ENCODE data around the gene GKN2. TPM values are rescaled to one million over a fixed set of nuclear protein-coding genes. Genes with fewer than 3 reads are reported as not detected.

Gene GKN2, protein sequence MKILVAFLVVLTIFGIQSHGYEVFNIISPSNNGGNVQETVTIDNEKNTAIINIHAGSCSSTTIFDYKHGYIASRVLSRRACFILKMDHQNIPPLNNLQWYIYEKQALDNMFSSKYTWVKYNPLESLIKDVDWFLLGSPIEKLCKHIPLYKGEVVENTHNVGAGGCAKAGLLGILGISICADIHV
- total RNA-seq (2021) (not detected in 2 replicates), Bru-seq, nascent RNA (not detected), BruChase-seq, experiment 1, labeled RNA remaining after a 2-hour chase (not detected), BruChase-seq, experiment 2, labeled RNA remaining after a 6-hour chase (not detected)
- long read RNA-seq, result 0 reads

GRCh38 chr2:68952887-68953521 is at the start of gene GKN2:
Gene GKN2 (minus strand): TSS chr2:68952893. CDS start chr2:68952861, 32 bp downstream.
- CTCF ChIA-PET, result interaction anchor here (0.7 to 0.9 kb wide), 2 partner anchors 25 to 97 kb away, joined by 3 to 4 read pairs; no protein-coding TSS in a partner anchor
- Histone ChIP-seq H3K27me3 (ENCODE audit: insufficient read depth, low read depth) (no peaks in the 10 kb centered on the region), H3K4me1 (replicated peaks; ENCODE audit: insufficient read depth) (no peaks in the 10 kb centered on the region), H4K20me1 (ENCODE audit: insufficient read depth) (no peaks in the 10 kb centered on the region), H3K4me3 (no peak within 1 kb of the TSS), H3F3A (ENCODE audit: insufficient read depth, low read depth) (no peaks in the 10 kb centered on the region), H3K9me2 (ENCODE audit: insufficient read depth) (no peaks in the 10 kb centered on the region), H2AFZ (no peak within 1 kb of the TSS), H3K27ac (no peak within 1 kb of the TSS), H3K4me2 (no peak within 1 kb of the TSS), H3K9me3 (ENCODE audit: insufficient read depth, low read depth) (no peaks in the 10 kb centered on the region), H3K36me3 (ENCODE audit: low read depth) (no peaks in the 10 kb centered on the region), H3K79me2 (ENCODE audit: low read depth) (no peaks in the 10 kb centered on the region)
- TF ChIP-seq EZH2 (IDR thresholded peaks at IDR 0.05; ENCODE audit: low read depth), result no peak
- TF ChIP-seq, protein P1, sequence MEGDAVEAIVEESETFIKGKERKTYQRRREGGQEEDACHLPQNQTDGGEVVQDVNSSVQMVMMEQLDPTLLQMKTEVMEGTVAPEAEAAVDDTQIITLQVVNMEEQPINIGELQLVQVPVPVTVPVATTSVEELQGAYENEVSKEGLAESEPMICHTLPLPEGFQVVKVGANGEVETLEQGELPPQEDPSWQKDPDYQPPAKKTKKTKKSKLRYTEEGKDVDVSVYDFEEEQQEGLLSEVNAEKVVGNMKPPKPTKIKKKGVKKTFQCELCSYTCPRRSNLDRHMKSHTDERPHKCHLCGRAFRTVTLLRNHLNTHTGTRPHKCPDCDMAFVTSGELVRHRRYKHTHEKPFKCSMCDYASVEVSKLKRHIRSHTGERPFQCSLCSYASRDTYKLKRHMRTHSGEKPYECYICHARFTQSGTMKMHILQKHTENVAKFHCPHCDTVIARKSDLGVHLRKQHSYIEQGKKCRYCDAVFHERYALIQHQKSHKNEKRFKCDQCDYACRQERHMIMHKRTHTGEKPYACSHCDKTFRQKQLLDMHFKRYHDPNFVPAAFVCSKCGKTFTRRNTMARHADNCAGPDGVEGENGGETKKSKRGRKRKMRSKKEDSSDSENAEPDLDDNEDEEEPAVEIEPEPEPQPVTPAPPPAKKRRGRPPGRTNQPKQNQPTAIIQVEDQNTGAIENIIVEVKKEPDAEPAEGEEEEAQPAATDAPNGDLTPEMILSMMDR (conservative IDR thresholded peaks at IDR 0.05), result no peak
- intact Hi-C loops (cut with micrococcal nuclease; ENCODE audit: unreplicated experiment), result no loop called here
- no peak for DNase-seq
- BruUV-seq (replicated peaks), result no TSS peak
- POLR2A ChIA-PET (ENCODE audit: unreplicated experiment), result no interaction called here

GRCh38 chr2:69001879-69002278 is 49.2 kb upstream of the GKN2 start:
- Histone ChIP-seq H3K4me3 (no peak overlapping the region), H3K27ac (no peak overlapping the region), H3K27me3 (ENCODE audit: insufficient read depth, low read depth) (no peaks in the 10 kb centered on the region), H3K4me1 (replicated peaks; ENCODE audit: insufficient read depth) (no peaks in the 10 kb centered on the region), H3K9me3 (ENCODE audit: insufficient read depth, low read depth) (no peaks in the 10 kb centered on the region; the same call in 1 of the 2 replicates), H3K79me2 (ENCODE audit: low read depth) (no peaks in the 10 kb centered on the region), H3K36me3 (ENCODE audit: low read depth) (no peaks in the 10 kb centered on the region), H3K9me2 (ENCODE audit: insufficient read depth) (0 out of 2 replicates have a peak, but pooled peaks cover 4% of the 10 kb centered on the region), H2AFZ (no peak overlapping the region), H3K4me2 (no peak overlapping the region), H3F3A (ENCODE audit: insufficient read depth, low read depth) (no peaks in the 10 kb centered on the region), H4K20me1 (ENCODE audit: insufficient read depth) (no peaks in the 10 kb centered on the region)
- ChIA-PET POLR2A (ENCODE audit: unreplicated experiment) (no interaction called here), CTCF (no interaction called here)
- no peak for DNase-seq
- intact Hi-C loops (cut with micrococcal nuclease; ENCODE audit: unreplicated experiment), result no loop called here
- TF ChIP-seq EZH2 (IDR thresholded peaks at IDR 0.05; ENCODE audit: low read depth), result no peak
- TF ChIP-seq, protein P1 (conservative IDR thresholded peaks at IDR 0.05), result no peak
- BruUV-seq (replicated peaks), result no TSS peak

DNA sequence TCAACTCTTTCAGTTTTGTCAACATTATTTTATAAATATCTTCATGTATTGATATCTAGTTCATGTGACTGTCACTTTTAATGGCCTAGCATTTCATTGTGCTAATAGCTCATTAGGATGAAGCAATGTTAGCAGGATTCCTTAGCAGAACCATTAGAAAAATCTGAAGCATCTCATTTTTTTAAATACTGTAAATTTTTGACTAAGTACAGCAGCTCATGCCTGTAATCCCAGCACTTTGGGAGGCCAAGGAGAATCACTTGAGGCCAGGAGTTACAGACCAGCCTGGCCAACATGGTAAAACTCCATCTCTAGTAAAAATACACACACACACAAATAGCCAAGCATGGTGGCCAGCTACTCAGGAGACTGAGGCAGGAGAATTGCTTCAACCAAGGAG is 44.7 kb upstream of the GKN2 start:
- H4K20me1 ChIP-seq (ENCODE audit: insufficient read depth), result no peaks in the 10 kb centered on the region
- DNase-seq, result no peak
- H3F3A ChIP-seq (ENCODE audit: insufficient read depth, low read depth), result no peaks in the 10 kb centered on the region
- H3K4me3 ChIP-seq, result no peak overlapping the region
- H3K27me3 ChIP-seq (ENCODE audit: insufficient read depth, low read depth), result no peaks in the 10 kb centered on the region
- ChIA-PET POLR2A (ENCODE audit: unreplicated experiment) (no interaction called here), CTCF (no interaction called here)
- no peaks in the 10 kb centered on the region for H3K36me3 ChIP-seq (ENCODE audit: low read depth)
- no peaks in the 10 kb centered on the region for H3K79me2 ChIP-seq (ENCODE audit: low read depth)
- intact Hi-C loops (cut with micrococcal nuclease; ENCODE audit: unreplicated experiment), result no loop called here
- no peak for TF ChIP-seq EZH2 (IDR thresholded peaks at IDR 0.05; ENCODE audit: low read depth)
- TF ChIP-seq, protein P1 (conservative IDR thresholded peaks at IDR 0.05), result no peak
- H3K27ac ChIP-seq, result no peak overlapping the region
- no peak overlapping the region for H2AFZ ChIP-seq
- no peaks in the 10 kb centered on the region for H3K9me3 ChIP-seq (ENCODE audit: insufficient read depth, low read depth)
- no peak overlapping the region for H3K4me2 ChIP-seq
- H3K4me1 ChIP-seq (replicated peaks; ENCODE audit: insufficient read depth), result no peaks in the 10 kb centered on the region
- BruUV-seq (replicated peaks), result no TSS peak
- 0 out of 2 replicates have a peak, but pooled peaks cover 4% of the 10 kb centered on the region for H3K9me2 ChIP-seq (ENCODE audit: insufficient read depth)

Data from PC-9 (cell line).